HCT116 (cell line): Measurements from ENCODE around the gene TEAD1. TPM values are rescaled to one million over a fixed set of nuclear protein-coding genes. Genes with fewer than 3 reads are reported as not detected.

Experiments
- ATAC-seq: fragments of 200-7000 bp; cut with Tn5 transposase; 2 replicates; pipeline ENCODE4 v1.9.1; 2020; ENCODE audit warnings: mild to moderate bottlenecking, moderate library complexity
- BruUV-seq: library from RNA; stranded (reverse); fragments of 400-500 nt; replicated peaks from 2 replicates; lab custom pipeline; 2021; lab: Mats Ljungman, UMichigan
- CTCF ChIA-PET: fragments of 300-600 bp; sonication (Branson Sonifier 250); formaldehyde crosslinking; loops from one replicate; lab custom pipeline; 2021; ENCODE audit warnings: antibody characterized with exemption; lab: Charles Lee
- POLR2A ChIA-PET: fragments of 300-600, 350-600 bp; sonication (Branson Sonifier 250); formaldehyde crosslinking; loops from one replicate; lab custom pipeline; 2021; ENCODE audit warnings: antibody characterized with exemption; lab: Charles Lee
- RAD21 ChIA-PET, 2 experiments: fragments of 300-600 bp; sonication (Branson Sonifier 250); formaldehyde crosslinking; loops; one replicate each; lab custom pipeline; 2023; ENCODE audit warnings: low total read pairs in 2 of 2; ENCODE audit not compliant: uncharacterized antibody in 2 of 2, unreplicated experiment in 2 of 2, low non-redundant PET in 1 of 2; lab: Charles Lee
- DNase-seq: peaks from one replicate; pipeline ENCODE4 v3.0.0-alpha.2; 2010; ENCODE audit warnings: low read depth, low spot score
- H2AFZ ChIP-seq: fragments of 200-600 bp; shearing (Covaris generic), sonication (generic); 2 replicates; pipeline ENCODE4 v1.6.1; 2017; ENCODE audit warnings: low read depth, mixed run types, mixed read lengths, antibody characterized with exemption, low read length; ENCODE audit not compliant: poor library complexity, severe bottlenecking
- H3K27ac ChIP-seq: 2 replicates; pipeline ENCODE4 v1.5.1; 2012; ENCODE audit warnings: low read depth, low read length
- H3K27me3 ChIP-seq: fragments of 200-600 bp; sonication (generic); 2 replicates; pipeline ENCODE4 v1.6.1; 2016; ENCODE audit warnings: mixed run types, low read length, mixed read lengths; ENCODE audit not compliant: insufficient read depth
- H3K36me3 ChIP-seq, 2 experiments: fragments of 200-500 bp in 1 of 2; fragments of 200-600 bp in 1 of 2; sonication (Bioruptor generic) in 1 of 2; sonication (generic) in 1 of 2; 2 replicates each; pipeline versions ENCODE4 v1.5.1 to v1.6.1; 2014 to 2016; ENCODE audit warnings: low read length in 2 of 2, inconsistent platforms in 1 of 2, mixed read lengths in 1 of 2, mixed run types in 1 of 2; ENCODE audit not compliant: insufficient read depth in 2 of 2, control insufficient read depth in 1 of 2
- H3K4me1 ChIP-seq, 2 experiments: fragments of 200-600 bp in 1 of 2; sonication (generic) in 1 of 2; 2 replicates each; pipeline versions ENCODE4 v1.5.1 to v1.6.1; 2012 to 2017; ENCODE audit warnings: low read length in 2 of 2, inconsistent platforms in 1 of 2, mild to moderate bottlenecking in 1 of 2, mixed read lengths in 1 of 2, mixed run types in 1 of 2, moderate library complexity in 1 of 2; ENCODE audit not compliant: insufficient read depth in 2 of 2, control insufficient read depth in 1 of 2
- H3K4me2 ChIP-seq: fragments of 200-600 bp; sonication (generic); 2 replicates; pipeline ENCODE4 v1.6.1; 2017; ENCODE audit warnings: mixed run types, low read length, mixed read lengths
- H3K4me3 ChIP-seq, 2 experiments: fragments of 200-600 bp in 1 of 2; sonication (generic) in 1 of 2; replicated peaks in 1 of 2; 2 replicates each; pipeline ENCODE4 v1.5.1; 2011 to 2016; ENCODE audit warnings: low read length in 2 of 2, control low read depth in 1 of 2, low read depth in 1 of 2, mild to moderate bottlenecking in 1 of 2, mixed read lengths in 1 of 2, mixed run types in 1 of 2
- H3K79me2 ChIP-seq: fragments of 200-600 bp; sonication (generic); 2 replicates; pipeline ENCODE4 v1.6.1; 2017; ENCODE audit warnings: mild to moderate bottlenecking, mixed run types, low read length, moderate library complexity, mixed read lengths; ENCODE audit not compliant: insufficient read depth
- H3K9ac ChIP-seq: fragments of 200-600 bp; sonication (generic); 2 replicates; pipeline ENCODE4 v1.6.1; 2016; ENCODE audit warnings: low read length, mixed read lengths
- H3K9me2 ChIP-seq: fragments of 200-600 bp; sonication (generic), shearing (Covaris generic); 2 replicates; pipeline ENCODE4 v1.6.1; 2017; ENCODE audit warnings: mixed run types, mild to moderate bottlenecking, moderate library complexity; ENCODE audit not compliant: insufficient read depth
- H3K9me3 ChIP-seq, 2 experiments: fragments of 200-500 bp in 1 of 2; fragments of 200-600 bp in 1 of 2; sonication (Bioruptor generic) in 1 of 2; sonication (generic) in 1 of 2; 2 replicates each; pipeline ENCODE4 v1.6.1; 2014 to 2017; ENCODE audit warnings: low read length in 2 of 2, mixed read lengths in 2 of 2, inconsistent platforms in 1 of 2, low read depth in 1 of 2, mild to moderate bottlenecking in 1 of 2, mixed run types in 1 of 2, moderate library complexity in 1 of 2; ENCODE audit not compliant: control insufficient read depth in 1 of 2, insufficient read depth in 1 of 2
- H4K20me1 ChIP-seq: fragments of 200-600 bp; sonication (generic), shearing (Covaris generic); 2 replicates; pipeline ENCODE4 v1.6.1; 2017; ENCODE audit warnings: mixed run types, mild to moderate bottlenecking, moderate library complexity; ENCODE audit not compliant: insufficient read depth
- CBX3 ChIP-seq: IDR thresholded peaks from 2 replicates; pipeline ENCODE4 v1.6.1; 2012; ENCODE audit warnings: low read depth
- EGR1 ChIP-seq: IDR thresholded peaks from 2 replicates; pipeline ENCODE4 v1.6.1; 2012; ENCODE audit warnings: low read depth
- EZH2 ChIP-seq: fragments of 200-600 bp; sonication (generic); IDR thresholded peaks from 2 replicates; pipeline ENCODE4 v1.6.1; 2017; ENCODE audit warnings: antibody characterized with exemption, mixed run types
- EZH2phosphoT487 ChIP-seq: fragments of 200-600 bp; IDR thresholded peaks from 2 replicates; pipeline ENCODE4 v1.6.1; 2018; ENCODE audit warnings: antibody characterized with exemption, borderline replicate concordance
- FOSL1 ChIP-seq: IDR thresholded peaks from 2 replicates; pipeline ENCODE4 v1.6.1; 2012; ENCODE audit warnings: low read depth
- POLR2A ChIP-seq: IDR thresholded peaks from 2 replicates; pipeline ENCODE4 v1.7.0; 2011; ENCODE audit warnings: borderline replicate concordance; ENCODE audit not compliant: insufficient read depth, insufficient read length; ENCODE audit errors: extremely low read depth
- POLR2AphosphoS5 ChIP-seq: IDR thresholded peaks from 2 replicates; pipeline ENCODE4 v1.6.1; 2011; ENCODE audit warnings: mild to moderate bottlenecking, low read depth, low read length, moderate library complexity
- REST ChIP-seq: IDR thresholded peaks from 2 replicates; pipeline ENCODE4 v1.6.1; 2012; ENCODE audit warnings: low read depth
- SIN3A ChIP-seq: IDR thresholded peaks from 2 replicates; pipeline ENCODE4 v1.6.1; 2012; ENCODE audit warnings: low read depth
- SP1 ChIP-seq: IDR thresholded peaks from 2 replicates; pipeline ENCODE4 v1.6.1; 2012; ENCODE audit warnings: low read depth
- SRF ChIP-seq: IDR thresholded peaks from 2 replicates; pipeline ENCODE4 v1.6.1; 2012; ENCODE audit warnings: low read depth
- TCF7L2 ChIP-seq: IDR thresholded peaks from 2 replicates; pipeline ENCODE4 v1.7.0; 2011; ENCODE audit warnings: borderline replicate concordance, inconsistent platforms; ENCODE audit not compliant: insufficient read depth, insufficient read length; ENCODE audit errors: extremely low read depth
- YY1 ChIP-seq: IDR thresholded peaks from 2 replicates; pipeline ENCODE4 v1.6.1; 2011; ENCODE audit warnings: low read length, low read depth, moderate library complexity, mild to moderate bottlenecking; ENCODE audit not compliant: insufficient replicate concordance; ENCODE audit errors: extremely low read depth
- ZBTB33 ChIP-seq: IDR thresholded peaks from 2 replicates; pipeline ENCODE4 v1.6.1; 2011; ENCODE audit warnings: mild to moderate bottlenecking, low read length, moderate library complexity; ENCODE audit not compliant: insufficient replicate concordance; ENCODE audit errors: extremely low read depth
- ZFX ChIP-seq: fragments of 450-650 bp; IDR thresholded peaks from 2 replicates; pipeline ENCODE4 v1.6.1; 2017
- ZNF274 ChIP-seq: fragments of 200-500 bp; sonication (Bioruptor generic); IDR thresholded peaks from 2 replicates; pipeline ENCODE4 v1.6.1; 2014; ENCODE audit warnings: mild to moderate bottlenecking, low read depth, low read length, inconsistent platforms
- intact Hi-C: fragments of 100-400 bp; cut with micrococcal nuclease; formaldehyde crosslinking; loops from 2 replicates; pipeline ENCODE4 v1.10.0; 2022
- total RNA-seq: library from RNA; stranded (reverse); gene quantifications from one replicate; pipeline ENCODE4 v1.2.1, GENCODE V29; 2021; ENCODE audit not compliant: unreplicated experiment
- TF ChIP-seq, protein P1 (sequence below): IDR thresholded peaks from 2 replicates; pipeline ENCODE4 v1.6.1; 2012
- TF ChIP-seq, protein P2 (sequence below), 3 experiments: fragments of 200-600 bp in 1 of 3; sonication (generic) in 1 of 3; IDR thresholded peaks in 2 of 3; conservative IDR thresholded peaks in 1 of 3; 2 replicates each; pipeline ENCODE4 v1.5.1; 2012 to 2017; ENCODE audit warnings: low read depth in 2 of 3, low read length in 2 of 3, antibody characterized with exemption in 1 of 3, borderline replicate concordance in 1 of 3, control low read depth in 1 of 3, mild to moderate bottlenecking in 1 of 3, mixed read lengths in 1 of 3, mixed run types in 1 of 3, moderate library complexity in 1 of 3; ENCODE audit not compliant: insufficient read depth in 1 of 3
- TF ChIP-seq, protein P3 (sequence below): IDR thresholded peaks from 2 replicates; pipeline ENCODE4 v1.6.1; 2012

Gene TEAD1
- total RNA-seq, 1 experiment from 2014 or later: 103 TPM

DNA sequence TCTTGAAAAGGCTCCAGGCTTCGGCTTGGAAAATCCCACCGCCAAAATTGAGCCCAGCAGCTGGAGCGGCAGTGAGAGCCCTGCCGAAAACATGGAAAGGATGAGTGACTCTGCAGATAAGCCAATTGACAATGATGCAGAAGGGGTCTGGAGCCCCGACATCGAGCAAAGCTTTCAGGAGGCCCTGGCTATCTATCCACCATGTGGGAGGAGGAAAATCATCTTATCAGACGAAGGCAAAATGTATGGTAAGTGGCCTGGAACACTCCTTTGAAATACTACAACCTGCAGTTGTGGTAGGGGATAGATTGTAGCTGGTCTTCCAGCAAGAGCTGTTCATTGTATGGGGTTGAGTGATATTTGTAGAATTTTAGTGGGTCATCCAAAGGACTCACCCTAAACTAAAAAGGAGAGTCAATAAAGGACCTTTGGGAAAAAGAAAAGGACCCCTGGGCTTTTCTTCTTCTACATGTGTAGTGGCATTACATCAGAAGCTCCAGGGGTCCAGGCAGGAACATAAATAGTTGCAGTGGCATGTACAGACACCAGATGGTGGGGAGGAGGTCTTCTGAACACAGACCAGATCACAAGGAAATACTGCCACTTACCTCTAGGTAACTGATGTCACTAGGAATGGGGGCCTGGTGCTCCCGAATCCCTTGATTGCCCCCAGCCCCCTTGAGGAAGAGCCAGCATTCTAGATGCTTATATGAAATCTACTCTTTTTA is 90.1 kb downstream of the TEAD1 start:
- no TSS peak for BruUV-seq
- intact Hi-C loops: no loop called here
- H3K9me3 ChIP-seq: no peaks in the 10 kb centered on the region
- H3K4me2 ChIP-seq: no peak overlapping the region
- H3K9ac ChIP-seq: no peak overlapping the region
- peaks cover 4% of the 10 kb centered on the region; the same call in 1 of the 2 replicates for H4K20me1 ChIP-seq
- H3K4me1 ChIP-seq: peaks cover 25 to 45% of the 10 kb centered on the region in 2 experiments
- ATAC-seq (no peak), DNase-seq (no peak)
- no peaks in the 10 kb centered on the region for H3K27me3 ChIP-seq
- peaks cover 8% of the 10 kb centered on the region in 2 experiments; a peak in 2 of 4 replicates for H3K36me3 ChIP-seq
- no peak overlapping the region for H2AFZ ChIP-seq
- ChIA-PET RAD21 (no interaction called here), CTCF (no interaction called here), POLR2A (no interaction called here)
- peaks cover 68% of the 10 kb centered on the region for H3K79me2 ChIP-seq
- no peak overlapping the region for H3K27ac ChIP-seq
- TF ChIP-seq ZBTB33 (no peak), ZNF274 (no peak), CBX3 (no peak), SIN3A (no peak), SP1 (no peak), FOSL1 (no peak), EZH2phosphoT487 (no peak), EZH2 (no peak), POLR2A (no peak), ZFX (no peak), EGR1 (no peak), SRF (no peak), POLR2AphosphoS5 (no peak), YY1 (no peak), TCF7L2 (no peak), REST (no peak)
- TF ChIP-seq, protein P1, sequence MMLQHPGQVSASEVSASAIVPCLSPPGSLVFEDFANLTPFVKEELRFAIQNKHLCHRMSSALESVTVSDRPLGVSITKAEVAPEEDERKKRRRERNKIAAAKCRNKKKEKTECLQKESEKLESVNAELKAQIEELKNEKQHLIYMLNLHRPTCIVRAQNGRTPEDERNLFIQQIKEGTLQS: no peak
- TF ChIP-seq, protein P2, sequence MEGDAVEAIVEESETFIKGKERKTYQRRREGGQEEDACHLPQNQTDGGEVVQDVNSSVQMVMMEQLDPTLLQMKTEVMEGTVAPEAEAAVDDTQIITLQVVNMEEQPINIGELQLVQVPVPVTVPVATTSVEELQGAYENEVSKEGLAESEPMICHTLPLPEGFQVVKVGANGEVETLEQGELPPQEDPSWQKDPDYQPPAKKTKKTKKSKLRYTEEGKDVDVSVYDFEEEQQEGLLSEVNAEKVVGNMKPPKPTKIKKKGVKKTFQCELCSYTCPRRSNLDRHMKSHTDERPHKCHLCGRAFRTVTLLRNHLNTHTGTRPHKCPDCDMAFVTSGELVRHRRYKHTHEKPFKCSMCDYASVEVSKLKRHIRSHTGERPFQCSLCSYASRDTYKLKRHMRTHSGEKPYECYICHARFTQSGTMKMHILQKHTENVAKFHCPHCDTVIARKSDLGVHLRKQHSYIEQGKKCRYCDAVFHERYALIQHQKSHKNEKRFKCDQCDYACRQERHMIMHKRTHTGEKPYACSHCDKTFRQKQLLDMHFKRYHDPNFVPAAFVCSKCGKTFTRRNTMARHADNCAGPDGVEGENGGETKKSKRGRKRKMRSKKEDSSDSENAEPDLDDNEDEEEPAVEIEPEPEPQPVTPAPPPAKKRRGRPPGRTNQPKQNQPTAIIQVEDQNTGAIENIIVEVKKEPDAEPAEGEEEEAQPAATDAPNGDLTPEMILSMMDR (IDR thresholded peaks at IDR 0.05 in 2 of 3, conservative IDR thresholded peaks at IDR 0.05 in 1 of 3; ENCODE audit: borderline replicate concordance in 1 of 3, insufficient read depth in 1 of 3, low read depth in 2 of 3, low read length in 2 of 3): no peak
- TF ChIP-seq, protein P3, sequence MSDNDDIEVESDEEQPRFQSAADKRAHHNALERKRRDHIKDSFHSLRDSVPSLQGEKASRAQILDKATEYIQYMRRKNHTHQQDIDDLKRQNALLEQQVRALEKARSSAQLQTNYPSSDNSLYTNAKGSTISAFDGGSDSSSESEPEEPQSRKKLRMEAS: no peak
- no peak overlapping the region for H3K4me3 ChIP-seq
- no peaks in the 10 kb centered on the region for H3K9me2 ChIP-seq
